SK-N-SH (cell line): ENCODE results near the gene PLCB1.

Experiments
- CTCF ChIP-seq: fragments of 200-600 bp; sonication (generic); IDR thresholded peaks from 2 replicates; pipeline ENCODE4 v1.6.1; 2017; ENCODE audit warnings: antibody characterized with exemption, mild to moderate bottlenecking, moderate library complexity
- EP300 ChIP-seq, 2 experiments: IDR thresholded peaks; 2 replicates each; pipeline versions ENCODE4 v1.4.0 to v1.6.1; 2012; ENCODE audit warnings: borderline replicate concordance in 1 of 2, low read depth in 1 of 2, low read length in 1 of 2
- JUND ChIP-seq: IDR thresholded peaks from 2 replicates; pipeline ENCODE4 v1.4.0; 2012
- MEF2A ChIP-seq: IDR thresholded peaks from 2 replicates; pipeline ENCODE4 v1.4.0; 2012; ENCODE audit warnings: low read depth, borderline replicate concordance
- MXI1 ChIP-seq: IDR thresholded peaks from 2 replicates; pipeline ENCODE4 v1.6.1; 2012; ENCODE audit warnings: mild to moderate bottlenecking, low read depth, low read length, improper control_type of control experiment
- RXRA ChIP-seq: IDR thresholded peaks from 2 replicates; pipeline ENCODE4 v1.4.0; 2012; ENCODE audit warnings: low read depth, mild to moderate bottlenecking, borderline replicate concordance
- TEAD4 ChIP-seq: IDR thresholded peaks from 2 replicates; pipeline ENCODE4 v1.4.0; 2012; ENCODE audit warnings: mild to moderate bottlenecking, borderline replicate concordance; ENCODE audit not compliant: insufficient read depth
- USF2 ChIP-seq: fragments of 150-350 bp; IDR thresholded peaks from 2 replicates; pipeline ENCODE4 v1.6.1; 2017; ENCODE audit warnings: antibody characterized with exemption, low read length, low read depth, borderline replicate concordance

- TF ChIP-seq USF2, result no peak
- TF ChIP-seq EP300 (IDR thresholded peaks at IDR 0.05; ENCODE audit: borderline replicate concordance in 1 of 2, low read depth in 1 of 2, low read length in 1 of 2), result no peak
- no peak for TF ChIP-seq MEF2A
- TF ChIP-seq RXRA, result no peak
- no peak for TF ChIP-seq CTCF
- no peak for TF ChIP-seq MXI1
- TF ChIP-seq JUND, result no peak
- TF ChIP-seq TEAD4, result no peak
Observed at GRCh38 chr20:8645326-8645725, 513.3 kb downstream of the PLCB1 start.
